ENCODE results near the gene ACSL5.

GRCh38 chr10:112374724-112375541 is 1.0 kb downstream of the ACSL5 start:
- TF ChIP-seq CTCF (IDR thresholded peaks at IDR 0.05) (no peak), GABPA (IDR thresholded peaks at IDR 0.05; ENCODE audit: low read depth) (no peak)
